ENCODE measurements around the gene PXT1. TPM values are rescaled to one million over a fixed set of nuclear protein-coding genes. Genes with fewer than 3 reads are reported as not detected.
A peak's percentile ranks its signal among the peaks of the same experiment; 100 is the strongest.

PXT1 gene
- total RNA-seq, 4 donors from 2014 or later, result not detected

- DNase-seq (ENCODE audit: low spot score in 2 of 2), result no peak
- 94 to 97% methylated on average over 17 to 20 of the region's 20 CpGs for WGBS, 2 donors
- H3K4me3 ChIP-seq (ENCODE audit: low read depth, poor library complexity, severe bottlenecking), result no peak overlapping the region
- TF ChIP-seq CTCF (IDR thresholded peaks at IDR 0.05) (no peak), POLR2A (IDR thresholded peaks at IDR 0.05) (no peak)
- intact Hi-C loops (cut with DNase I; ENCODE audit: low total_unique reads), result no loop called here
These were observed 67.0 kb downstream of the PXT1 start for GRCh38 chr6:36375644-36376155.

- no peak overlapping the region for H3K4me3 ChIP-seq (ENCODE audit: low read depth, poor library complexity, severe bottlenecking)
- WGBS, 2 donors, result 82 to 85% methylated on average over 8 of the region's 8 CpGs
- intact Hi-C loops (cut with DNase I; ENCODE audit: low total_unique reads), result no loop called here
- TF ChIP-seq POLR2A (IDR thresholded peaks at IDR 0.05) (no peak), CTCF (IDR thresholded peaks at IDR 0.05) (no peak)
- DNase-seq (ENCODE audit: low spot score in 2 of 2), result no peak
These were observed 67.7 kb downstream of the PXT1 start for GRCh38 chr6:36374972-36375371.

- DNase-seq (ENCODE audit: low spot score in 2 of 2), result no peak
- TF ChIP-seq POLR2A (IDR thresholded peaks at IDR 0.05) (no peak), CTCF (IDR thresholded peaks at IDR 0.05) (no peak)
- H3K4me3 ChIP-seq (ENCODE audit: low read depth, poor library complexity, severe bottlenecking), result no peak overlapping the region
- WGBS, 2 donors, result 91 to 96% methylated on average over 4 of the region's 4 CpGs
- intact Hi-C loops (cut with DNase I; ENCODE audit: low total_unique reads), result no loop called here
These were observed 68.5 kb downstream of the PXT1 start for GRCh38 chr6:36374194-36374593.

- no peak for TF ChIP-seq POLR2A (IDR thresholded peaks at IDR 0.05)
- no peak for TF ChIP-seq CTCF (IDR thresholded peaks at IDR 0.05)
- no peak overlapping the region for H3K4me3 ChIP-seq (ENCODE audit: low read depth, poor library complexity, severe bottlenecking)
- DNase-seq (ENCODE audit: low spot score in 2 of 2), result peak in 1 of 2 donors; percentile 48
- 48 to 50% methylated on average over 10 to 14 of the region's 15 CpGs for WGBS, 2 donors
- intact Hi-C loops (cut with DNase I; ENCODE audit: low total_unique reads), result no loop called here
These were observed 69.2 kb downstream of the PXT1 start for GRCh38 chr6:36373368-36374019.

GRCh38 chr6:36372088-36372487, 70.6 kb downstream of the PXT1 start:
- no peak for DNase-seq (ENCODE audit: low spot score in 2 of 2)
- no peak overlapping the region for H3K4me3 ChIP-seq (ENCODE audit: low read depth, poor library complexity, severe bottlenecking)
- WGBS, 2 donors, result 93% methylated on average over 6 of the region's 6 CpGs
- no peak for TF ChIP-seq POLR2A (IDR thresholded peaks at IDR 0.05)
- no peak for TF ChIP-seq CTCF (IDR thresholded peaks at IDR 0.05)
- intact Hi-C loops (cut with DNase I; ENCODE audit: low total_unique reads), result no loop called here

- intact Hi-C loops (cut with DNase I; ENCODE audit: low total_unique reads), result no loop called here
These were observed 71.4 kb downstream of the PXT1 start for GRCh38 chr6:36371211-36371610.

More at GRCh38 chr6:36371211-36371610, 71.4 kb downstream of the PXT1 start:
- no peak overlapping the region for H3K4me3 ChIP-seq (ENCODE audit: low read depth, poor library complexity, severe bottlenecking)
- 78 to 91% methylated on average over 4 to 9 of the region's 9 CpGs for WGBS, 2 donors
- no peak for DNase-seq (ENCODE audit: low spot score in 2 of 2)
- TF ChIP-seq CTCF (IDR thresholded peaks at IDR 0.05) (no peak), POLR2A (IDR thresholded peaks at IDR 0.05) (no peak)

Data from lower leg skin (tissue), 4 donors.